ENCODE measurements around the gene RENBP.
A peak's percentile ranks its signal among the peaks of the same experiment; 100 is the strongest.

Gene RENBP

DNA sequence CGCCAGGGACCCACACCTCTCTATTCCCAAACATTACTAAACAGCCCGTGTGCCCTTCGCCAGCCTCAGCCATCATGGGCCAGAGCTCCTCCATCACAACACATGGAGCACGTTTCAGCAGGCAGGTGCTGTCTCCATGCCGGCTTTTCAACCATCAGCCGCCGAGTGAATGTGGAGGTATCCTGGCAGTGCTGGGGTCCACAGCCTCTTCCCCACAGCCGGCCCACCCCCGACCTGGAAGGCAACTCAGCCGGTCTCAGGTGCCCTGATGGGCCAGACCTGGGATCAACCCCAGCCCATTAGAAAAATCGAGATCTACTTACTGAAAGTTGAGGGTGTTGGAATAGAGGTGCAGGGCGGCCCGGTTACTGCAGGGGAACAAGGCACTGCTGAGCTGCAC lies 12.7 kb downstream of the RENBP start:
- DNase-seq = peak; percentile 18

DNA sequence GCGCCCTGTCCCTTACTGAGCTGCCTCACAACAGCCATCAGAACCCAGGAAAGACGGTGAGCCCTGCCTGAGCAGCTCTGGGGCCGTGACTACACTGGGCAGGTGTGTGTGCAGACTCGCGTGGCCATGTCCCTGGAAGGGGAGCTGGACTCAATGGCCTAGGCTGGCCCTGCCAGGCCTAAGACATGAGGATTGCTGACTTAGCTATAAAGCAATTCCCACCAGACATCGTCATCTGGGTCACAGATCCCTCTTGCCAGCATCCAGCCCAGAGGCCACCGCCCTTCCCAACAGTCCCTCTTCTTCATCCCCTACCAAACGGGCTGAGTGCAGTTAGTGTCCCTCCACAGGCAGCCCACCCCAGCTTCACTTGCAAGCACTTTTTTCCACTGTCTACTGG lies 13.3 kb downstream of the RENBP start:
- DNase-seq = peak; percentile 9

DNA sequence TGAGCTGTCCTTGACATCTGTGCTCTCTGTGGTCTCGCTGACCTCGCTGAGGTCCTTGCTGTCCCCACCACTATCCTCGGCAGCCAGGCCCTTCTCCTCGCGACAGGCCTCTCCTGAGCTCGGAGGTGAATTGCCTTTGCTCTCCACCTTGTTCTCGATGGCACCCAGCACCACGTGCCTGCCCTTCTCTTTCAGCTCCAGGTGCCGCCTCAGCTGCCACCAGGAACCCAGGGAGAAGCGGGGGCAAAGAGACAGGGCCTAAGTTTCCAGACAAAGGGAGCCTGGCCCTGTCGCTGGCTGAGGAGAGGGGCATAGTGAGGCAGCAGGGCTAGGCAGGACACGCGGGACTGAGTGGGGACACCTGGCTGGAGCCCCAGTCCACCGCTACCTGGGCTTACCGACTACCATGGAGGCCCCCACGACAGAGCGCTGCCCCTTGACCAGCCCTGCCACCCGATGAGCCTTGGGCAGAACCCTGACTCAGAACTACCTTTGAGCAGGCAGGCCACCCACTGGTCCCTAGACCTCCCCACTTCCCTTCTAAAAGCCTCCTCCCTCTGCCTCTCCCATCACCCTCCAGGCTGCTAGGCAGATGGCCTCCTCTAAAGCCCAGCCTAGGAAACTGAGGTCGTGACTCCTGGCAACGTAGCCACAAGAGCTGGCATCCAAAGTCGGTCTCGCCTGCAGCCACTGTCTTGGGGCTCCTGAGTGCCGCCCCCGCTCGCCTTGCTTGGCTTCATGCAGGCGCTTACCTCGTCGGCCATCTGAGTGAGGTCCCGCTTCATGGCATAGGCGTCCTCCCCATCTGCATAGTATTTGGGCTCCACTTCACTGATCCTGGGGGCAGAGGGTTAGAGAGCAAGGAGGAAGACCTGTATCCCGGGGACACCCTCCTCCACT lies 14.2 kb downstream of the RENBP start:
- DNase-seq = no peak

DNA sequence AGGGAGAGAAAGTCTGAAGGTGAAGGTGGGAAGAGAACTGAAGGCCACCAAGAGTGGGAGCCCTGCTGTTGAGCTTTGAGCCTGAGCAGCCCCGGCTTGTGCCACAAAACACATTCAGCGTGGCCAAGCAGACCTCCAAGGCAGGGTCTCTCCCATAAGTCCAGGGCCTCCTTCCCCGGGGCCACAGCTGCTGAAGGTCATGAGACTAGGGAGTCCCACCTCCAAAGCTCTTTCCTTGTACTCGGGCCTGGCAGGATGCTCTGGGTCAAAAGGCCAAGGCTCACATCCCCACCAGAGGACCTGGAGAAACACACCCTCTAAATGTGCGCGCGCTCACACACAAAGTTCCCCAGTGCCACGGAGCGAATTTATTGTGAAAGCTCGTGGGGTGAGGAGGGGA lies 14.9 kb downstream of the RENBP start:
- no peak for DNase-seq

DNA sequence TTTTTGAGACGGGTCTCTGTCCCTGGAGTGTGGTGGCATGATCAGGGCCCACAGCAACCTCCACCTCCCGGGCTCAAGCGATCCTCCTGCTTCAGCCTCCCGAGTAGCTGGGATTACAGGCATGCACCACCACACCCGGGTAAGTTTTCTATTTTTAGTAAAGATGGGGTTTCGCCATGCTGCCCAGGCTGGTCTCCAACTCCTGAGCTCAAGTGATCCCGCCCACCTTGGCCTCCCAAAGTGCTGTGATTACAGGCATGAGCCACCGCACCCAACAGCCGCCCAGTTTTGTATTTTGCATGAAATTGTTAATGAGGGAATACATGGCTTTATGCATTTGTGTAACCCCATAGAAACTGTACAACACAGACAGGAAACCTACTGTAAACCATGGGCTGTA lies 15.6 kb downstream of the RENBP start:
- no peak for DNase-seq

DNA sequence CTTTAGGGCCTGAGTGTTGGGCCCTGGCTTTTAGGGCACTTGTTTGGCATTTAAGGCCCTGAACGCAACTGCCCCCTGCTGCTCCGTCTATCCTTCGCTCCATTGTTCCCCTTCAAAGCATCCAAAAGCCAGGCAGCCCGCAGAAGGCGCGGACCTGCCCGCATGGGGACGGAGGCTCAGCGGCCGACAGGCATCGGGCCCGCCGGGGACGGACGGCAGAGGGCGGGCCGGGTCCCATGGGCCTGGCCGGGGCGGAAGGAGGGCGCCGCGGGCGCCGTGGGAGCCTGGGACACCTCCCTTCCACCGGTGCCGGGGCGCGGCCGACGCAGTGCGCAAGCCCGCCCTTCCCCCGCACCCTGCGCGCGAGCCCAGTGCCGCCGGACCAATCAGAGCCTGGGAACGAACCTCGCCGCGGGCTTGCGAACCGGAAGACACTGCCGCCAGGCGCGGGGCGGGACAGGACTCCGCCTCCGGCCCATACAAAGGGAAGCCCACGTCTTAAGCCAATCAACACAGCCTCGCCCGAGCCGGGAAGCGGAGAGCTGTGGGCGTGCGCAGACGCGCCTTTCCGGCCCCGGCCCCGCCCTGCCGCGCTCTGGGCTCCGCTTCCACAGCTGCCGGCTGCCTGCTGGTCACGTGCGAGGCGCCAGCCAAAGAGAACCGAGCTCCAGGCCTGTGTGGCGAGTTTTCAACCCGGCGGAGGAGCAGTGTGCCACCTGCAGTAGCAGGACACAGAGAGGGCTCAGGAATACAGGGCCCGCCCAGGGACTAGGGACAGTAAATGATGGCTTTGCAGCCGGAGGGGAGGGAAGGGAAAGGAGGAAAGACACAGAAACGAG lies 16.3 kb downstream of the RENBP start:
- peak; percentile 96 for DNase-seq

DNA sequence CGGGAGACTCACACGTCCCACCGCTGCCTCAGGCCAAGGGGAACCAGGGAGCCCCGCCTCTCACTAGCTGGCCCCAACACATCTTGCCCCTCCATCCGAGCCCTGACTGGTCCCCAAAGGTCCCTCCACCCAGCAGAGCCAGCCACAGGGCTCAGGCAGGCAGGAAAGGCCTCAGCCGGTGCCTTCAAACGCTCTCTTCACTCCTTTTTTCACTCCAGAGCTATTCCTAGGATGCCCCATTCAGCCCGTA lies 16.8 kb downstream of the RENBP start:
- no peak for DNase-seq

DNA sequence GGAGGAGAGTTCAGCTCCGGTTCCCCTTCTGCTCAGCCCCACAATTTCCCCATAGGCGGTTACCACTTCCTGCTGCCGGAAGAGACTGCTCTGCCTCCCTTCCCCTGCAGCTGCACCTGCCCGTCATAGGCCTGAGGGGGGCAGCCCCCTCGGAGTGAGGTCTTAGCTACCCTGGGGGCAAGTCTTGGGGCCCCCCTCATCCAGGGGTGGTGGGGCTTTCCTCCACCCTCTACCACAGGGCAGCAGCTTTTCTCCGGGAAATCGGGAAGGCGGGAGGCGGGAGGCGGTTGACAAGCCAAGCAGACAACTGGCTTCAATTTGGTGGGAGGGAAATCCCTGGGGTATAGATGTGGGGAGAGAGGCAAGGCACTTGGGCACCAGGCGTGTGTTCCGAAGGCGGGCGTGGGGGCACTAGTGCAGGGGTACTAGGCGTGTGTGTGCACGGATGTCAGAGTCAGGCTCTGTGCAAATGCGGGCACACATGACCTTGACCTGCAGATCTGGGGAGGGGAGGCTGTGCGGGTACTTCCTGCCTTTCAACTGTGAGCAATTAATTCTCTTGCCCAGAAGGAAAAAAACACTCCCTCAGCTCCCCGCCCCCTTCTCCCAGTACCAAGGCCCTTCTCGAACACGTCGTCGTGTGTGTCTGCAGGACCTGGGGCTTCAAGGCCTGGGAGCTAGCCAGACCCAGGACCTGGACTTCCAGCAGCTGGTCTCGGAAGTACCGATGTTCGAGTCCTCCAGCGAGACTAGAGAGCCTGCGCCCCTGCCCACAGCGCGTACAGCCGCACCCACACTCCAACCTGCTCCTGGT lies 17.4 kb downstream of the RENBP start:
- DNase-seq = peak; percentile 73

DNA sequence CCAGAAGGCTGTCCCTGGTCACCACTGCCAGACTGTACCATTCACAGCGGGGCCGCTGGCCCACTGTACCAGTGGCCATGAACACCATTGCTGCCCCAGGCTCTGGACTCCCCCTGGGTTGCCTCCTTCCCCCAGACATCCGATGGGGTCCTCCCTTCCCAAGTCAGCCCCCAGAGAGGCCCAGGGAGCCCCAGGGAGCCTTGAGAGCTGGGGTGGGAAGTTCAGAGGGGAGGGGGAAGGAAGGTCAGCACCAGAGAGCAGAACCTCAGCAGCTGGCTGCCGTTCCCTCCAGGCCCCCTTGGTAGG lies 17.9 kb downstream of the RENBP start:
- DNase-seq = no peak

DNA sequence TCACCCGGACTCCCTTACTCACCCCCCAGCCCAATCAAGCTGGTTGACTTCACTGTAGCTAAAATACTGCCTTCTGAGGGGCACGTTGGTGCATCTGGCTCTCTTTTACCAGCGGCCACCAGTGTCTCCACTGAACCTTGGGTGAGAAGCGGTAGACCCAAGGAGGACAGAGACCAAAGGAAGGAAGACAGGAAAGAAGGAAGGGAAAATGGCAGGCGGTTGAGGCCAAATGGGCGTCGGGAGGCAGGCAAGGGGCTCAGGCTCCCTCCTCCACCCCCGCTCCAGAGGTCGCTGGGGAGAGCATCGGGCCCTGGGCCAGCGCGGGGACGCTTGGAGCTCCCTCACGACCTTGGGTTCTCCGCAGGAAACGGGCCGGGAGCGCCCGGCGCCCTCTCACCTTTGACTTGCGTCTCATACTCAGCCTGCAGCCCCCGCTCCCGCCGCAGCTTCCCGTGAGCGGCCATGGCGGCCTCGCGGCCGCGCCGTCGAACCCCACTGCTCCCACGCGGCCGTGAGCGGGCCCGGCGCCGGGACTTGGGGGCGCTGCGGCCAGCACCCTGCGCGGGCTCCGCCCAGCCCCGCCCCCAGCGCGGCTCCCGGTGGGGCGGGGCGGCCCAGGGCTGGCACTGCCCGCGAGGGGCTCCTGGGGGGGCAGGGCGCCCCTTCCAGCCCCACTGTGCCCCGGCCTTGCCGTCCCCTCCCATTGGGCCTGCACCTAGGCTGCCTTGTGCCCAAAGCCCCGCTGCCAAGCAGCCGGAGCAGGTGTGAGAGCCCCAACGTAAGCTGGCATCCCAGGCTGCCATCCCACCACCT lies 18.5 kb downstream of the RENBP start, which contains the start of gene ARHGAP4:
TSS of gene ARHGAP4 (minus strand) at position 526 of the 813 bp plus-strand sequence. CDS start at position 464, 62 bp downstream.
- peak; percentile 24 for DNase-seq

DNA sequence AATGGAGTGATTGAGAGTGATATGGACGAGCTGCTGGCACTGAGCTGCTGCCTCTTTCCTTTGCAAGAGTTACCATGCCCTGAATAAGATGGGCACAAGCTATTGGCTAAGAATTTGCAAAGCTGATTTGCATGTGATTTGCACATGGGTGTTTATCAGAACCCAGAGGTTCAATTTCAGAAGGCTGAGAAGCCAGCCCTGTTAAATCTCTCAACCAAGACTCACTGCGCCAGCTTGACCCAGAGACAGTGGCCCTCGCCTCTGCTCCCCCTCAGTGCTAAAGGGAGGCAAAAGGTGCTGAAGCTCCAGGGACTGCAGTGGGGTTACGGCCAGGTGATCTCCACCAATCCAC lies 19.1 kb downstream of the RENBP start:
- DNase-seq = peak; percentile 17

DNA sequence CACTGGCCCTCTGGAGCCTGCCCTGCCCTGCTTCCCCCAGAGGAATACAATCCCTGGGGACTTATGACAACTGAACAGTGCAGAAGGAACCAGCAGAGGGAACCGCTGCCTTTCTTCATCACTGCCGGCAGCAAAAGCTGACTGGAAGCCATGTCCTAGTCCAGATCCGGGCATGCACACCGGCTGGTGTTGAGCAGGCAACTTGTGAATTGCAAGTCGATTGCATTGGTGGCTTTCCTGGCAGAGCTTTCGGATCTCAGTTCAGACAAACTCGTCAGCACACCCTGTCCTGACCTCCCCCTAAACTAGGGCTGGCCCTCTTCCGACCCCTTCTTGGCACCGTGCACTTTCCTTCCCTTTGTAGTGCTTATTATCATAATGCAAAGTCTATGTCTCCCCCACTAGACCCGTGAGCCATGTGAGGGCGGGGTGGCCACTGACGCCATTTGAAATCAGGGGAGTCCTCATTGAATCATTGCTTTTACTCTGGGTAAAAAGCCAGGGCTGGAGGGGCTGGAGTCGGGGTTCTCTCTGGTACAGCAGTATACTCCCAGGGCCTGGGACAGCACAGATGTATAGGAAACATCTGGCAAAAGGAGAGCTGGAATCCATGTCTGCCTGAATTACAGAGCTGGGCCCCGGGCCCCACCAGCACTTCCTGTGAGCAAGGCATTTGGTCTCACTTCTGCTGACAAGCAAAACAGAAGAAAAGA lies 20.1 kb downstream of the RENBP start:
- DNase-seq = peak; percentile 37

DNA sequence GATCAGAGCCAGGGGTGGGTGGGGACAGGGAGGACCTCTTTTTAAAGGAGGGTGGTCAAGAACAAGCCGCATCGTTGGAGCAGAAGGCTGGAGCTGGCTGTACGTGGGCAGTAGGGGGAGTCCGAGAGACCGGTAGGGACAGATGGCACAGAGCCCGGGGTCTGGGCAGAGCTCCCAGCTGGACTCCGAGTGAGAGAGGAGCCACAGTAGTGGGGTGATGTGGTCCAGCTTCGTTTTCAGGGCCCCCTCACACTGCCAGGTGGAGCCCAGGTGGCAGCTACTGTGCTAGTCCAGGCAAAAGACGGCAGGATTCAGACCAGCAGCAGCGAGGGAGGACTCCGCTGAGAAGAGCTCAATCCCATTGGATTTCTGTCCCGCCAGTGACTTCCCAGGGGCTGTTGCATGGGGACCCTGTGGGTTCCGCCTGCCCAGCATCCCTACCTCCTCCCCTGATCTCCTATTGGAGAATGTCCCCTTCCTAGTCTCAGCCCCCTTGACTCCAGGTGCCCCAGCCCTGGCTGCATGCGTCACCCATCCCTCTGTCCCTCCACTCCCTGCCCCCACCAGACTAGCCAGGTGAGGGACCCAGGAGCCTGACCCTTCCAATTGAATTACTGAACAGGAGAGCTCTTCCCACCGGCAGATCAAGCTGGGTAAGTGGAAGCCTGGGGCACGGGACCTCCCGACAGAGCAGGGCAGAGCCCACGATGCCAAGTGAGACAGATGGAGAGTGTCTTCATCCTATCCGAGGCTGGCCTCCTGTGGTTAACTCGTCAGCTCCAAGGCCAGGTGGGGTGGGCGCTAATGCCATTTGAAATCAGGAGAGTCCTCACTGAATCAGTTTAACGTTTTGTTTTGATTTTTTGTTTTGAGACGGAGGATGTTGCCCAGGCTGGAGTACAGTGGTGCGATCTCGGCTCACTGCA lies 21.2 kb downstream of the RENBP start:
- peak; percentile 73 for DNase-seq

DNA sequence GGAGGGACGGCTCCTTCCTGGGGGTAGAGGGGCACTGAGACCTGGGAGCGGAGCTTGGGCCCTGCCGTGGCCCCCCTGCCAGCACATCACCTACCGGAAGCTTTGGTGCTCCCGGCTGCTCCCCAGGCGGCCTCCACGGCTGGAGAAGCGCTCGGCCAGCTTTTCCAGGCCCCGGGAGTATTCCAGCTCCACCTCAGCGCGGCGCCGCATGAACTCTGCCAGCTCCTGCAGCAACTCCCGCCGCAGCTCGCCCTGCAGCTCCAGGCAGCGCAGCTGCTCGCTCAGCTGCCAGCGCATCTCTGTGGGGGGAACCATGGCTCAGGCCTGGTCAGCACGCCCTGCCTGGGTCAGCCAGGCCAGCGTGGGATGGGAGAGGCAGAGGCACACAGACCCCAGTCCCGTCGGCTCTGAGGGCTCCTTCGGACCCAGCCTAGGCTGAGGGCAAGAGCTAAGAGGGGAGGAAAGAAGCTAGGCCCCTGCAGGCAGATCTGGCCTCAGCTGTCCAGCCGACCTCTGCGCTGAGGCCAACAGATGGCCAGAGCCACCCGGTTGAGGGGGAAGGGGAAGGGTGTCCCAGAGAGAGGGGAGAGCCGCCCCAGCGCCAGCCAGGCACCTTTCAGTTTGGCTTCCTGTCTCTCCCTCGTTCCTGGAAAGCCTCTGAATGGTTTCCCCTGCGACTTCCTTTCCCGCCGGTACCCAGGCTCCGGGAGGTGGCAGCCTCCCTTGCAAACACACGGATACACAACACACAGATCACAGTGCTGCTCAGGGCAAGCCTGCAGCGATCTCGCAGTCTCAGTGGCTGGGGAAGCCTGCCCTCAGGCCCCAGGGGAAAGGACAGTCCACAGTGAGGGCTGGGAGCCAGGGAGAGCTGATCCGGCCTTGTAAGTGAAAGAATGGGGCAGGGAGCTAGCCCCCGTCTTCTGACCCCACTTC lies 22.7 kb downstream of the RENBP start:
- peak; percentile 28 for DNase-seq

DNA sequence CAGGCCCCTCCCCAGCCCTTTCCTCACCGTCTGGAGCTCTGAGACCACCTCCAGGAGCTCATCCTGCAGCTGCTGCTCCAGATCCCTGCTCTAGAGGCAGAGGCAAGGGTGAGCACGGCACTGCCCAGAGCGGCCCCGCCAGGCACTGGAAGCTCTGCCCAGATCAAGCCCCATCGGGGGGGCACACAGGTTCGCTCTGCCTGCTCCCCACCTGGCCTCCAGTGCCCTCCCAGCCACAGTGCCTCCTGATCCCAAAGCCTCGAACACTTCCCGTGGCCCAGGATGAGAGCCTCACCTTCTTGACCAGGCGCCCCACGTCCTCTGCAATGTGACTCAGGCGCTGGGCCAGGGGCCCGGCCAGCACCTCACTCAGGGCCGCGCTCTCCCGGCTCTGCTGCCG lies 23.4 kb downstream of the RENBP start:
- DNase-seq = no peak

DNA sequence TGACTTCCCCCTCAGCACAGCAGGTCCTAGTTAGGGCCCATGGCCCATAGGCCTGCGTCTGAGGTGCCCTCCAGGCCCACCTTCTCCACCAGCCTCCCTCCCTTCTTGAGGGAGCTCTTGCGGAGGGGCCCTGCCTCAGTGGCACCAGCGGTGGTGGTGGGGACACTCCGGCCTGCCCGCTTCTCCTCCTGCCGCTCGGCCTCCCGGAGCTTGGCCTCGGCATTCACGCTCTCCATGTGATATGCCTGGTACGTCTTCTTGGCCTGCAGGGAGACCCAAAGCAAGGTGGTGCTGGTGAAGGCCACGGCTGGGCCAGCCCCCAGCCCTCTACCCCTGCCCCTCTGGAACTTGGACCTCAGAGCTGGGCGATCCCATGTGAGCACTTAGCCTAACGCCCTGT lies 23.9 kb downstream of the RENBP start:
- no peak for DNase-seq

DNA sequence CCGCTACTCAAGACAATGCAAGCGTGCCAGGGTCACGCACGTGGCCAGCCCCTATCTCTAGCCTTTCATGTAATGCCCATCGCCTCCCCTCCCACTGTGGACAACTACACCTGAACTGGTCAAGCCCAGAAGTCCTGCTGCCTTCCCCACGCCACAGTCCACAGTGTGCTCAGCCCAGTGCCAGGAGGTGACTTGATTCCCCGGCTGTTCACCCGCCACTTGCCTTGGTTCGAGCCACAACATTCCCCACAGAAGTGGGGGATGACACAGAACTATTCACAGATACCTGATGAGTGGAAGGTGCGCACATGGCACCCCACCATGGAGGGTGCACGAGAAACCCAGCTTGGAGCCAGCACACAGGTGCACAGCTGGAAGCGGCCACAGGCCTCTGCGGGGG lies 25.2 kb downstream of the RENBP start:
- DNase-seq = no peak

DNA sequence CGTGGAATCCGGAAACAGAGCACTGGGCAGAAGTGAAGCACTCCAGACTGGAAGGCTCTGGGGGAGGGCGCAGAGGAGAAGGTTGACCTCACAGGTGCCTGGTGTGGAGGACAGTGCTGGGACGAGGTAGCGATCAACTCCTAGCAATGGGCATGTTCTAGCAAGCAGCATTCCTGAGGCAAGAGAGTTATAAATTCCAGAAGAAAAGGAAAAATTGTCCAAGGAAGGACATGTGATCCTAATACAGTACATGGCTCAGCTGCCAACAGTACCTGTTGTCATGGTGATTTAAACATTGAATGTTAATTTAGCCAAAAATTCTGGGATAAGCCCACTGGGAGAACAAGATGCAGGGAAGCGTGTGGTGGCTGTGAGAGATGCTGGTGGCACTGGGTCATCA lies 26.6 kb downstream of the RENBP start:
- no peak for DNase-seq

DNA sequence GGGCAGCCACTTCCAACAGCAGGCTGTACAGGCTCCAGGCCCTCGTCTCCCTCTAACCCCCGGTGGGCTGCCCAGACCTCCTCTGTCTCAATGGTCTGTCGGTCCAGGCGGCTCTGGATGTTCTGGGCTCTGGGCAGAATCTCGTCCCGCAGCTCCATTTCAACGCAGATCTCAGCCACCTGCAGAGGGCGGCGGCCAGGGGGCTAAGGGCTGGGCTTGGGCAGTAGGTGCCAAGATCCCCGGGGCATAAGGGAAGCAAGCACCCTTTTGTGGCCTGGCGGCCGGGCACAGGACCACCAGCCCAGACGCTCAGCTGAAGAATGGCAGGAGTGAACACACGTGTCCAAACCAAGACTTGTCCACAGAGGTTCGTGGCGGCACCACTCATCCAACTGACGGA lies 30.7 kb downstream of the RENBP start:
- no peak for DNase-seq

DNA sequence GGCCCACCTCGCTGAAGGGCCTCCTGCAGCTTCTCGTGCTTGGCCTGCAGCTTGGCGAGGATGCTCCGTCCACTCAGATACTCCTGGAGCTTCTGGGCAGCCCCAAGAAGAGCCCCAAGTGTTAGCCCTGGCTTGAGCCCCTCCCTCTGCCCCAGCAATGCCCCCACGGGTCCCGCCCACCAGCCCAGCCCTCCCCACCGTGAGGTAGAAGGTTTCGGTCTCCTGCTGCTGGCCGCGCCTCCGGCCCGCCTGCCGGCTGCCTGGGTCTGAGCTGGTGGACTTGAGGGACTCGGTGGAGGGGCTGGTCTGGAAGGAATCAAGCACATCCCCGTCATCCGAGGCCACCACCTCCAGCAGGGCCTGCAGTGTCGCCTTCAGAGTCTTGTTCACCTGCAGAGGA lies 31.2 kb downstream of the RENBP start:
- DNase-seq = no peak

Measured in left hindlimb (tissue), 1 donor.